ENCODE data around the gene ABCA6.

- TF ChIP-seq REST (IDR thresholded peaks at IDR 0.05; ENCODE audit: low read depth), result no peak
- no peak for TF ChIP-seq MAX (IDR thresholded peaks at IDR 0.05)
- TF ChIP-seq EGR1 (IDR thresholded peaks at IDR 0.05), result no peak
- no peak for TF ChIP-seq USF1 (IDR thresholded peaks at IDR 0.05)
Measured at GRCh38 chr17:69154267-69154666, 12.6 kb upstream of the ABCA6 start.
